Mucosa of descending colon (tissue), 3 donors: ENCODE results near the gene PDE11A. TPM values are rescaled to one million over a fixed set of nuclear protein-coding genes. Genes with fewer than 3 reads are reported as not detected.
"Not testable (repeated sequence)": the region's sequence is repeated elsewhere in the genome, so short reads cannot be mapped to it uniquely, and the experiment has no call there.

ENCODE experiments used
- ATAC-seq: fragments of 200-7000 bp; cut with Tn5 transposase; one replicate; pipeline ENCODE4 v1.9.1; 2020; ENCODE audit warnings: mild to moderate bottlenecking, moderate library complexity
- DNase-seq, 3 donors: peaks; one replicate each; pipeline ENCODE4 v3.0.0-alpha.2; 2020
- H3K36me3 ChIP-seq: fragments of 200-600 bp; one replicate; pipeline ENCODE4 v1.8.0; 2021; ENCODE audit warnings: low read depth, mild to moderate bottlenecking
- H3K4me1 ChIP-seq: fragments of 200-600 bp; one replicate; pipeline ENCODE4 v1.8.0; 2021; ENCODE audit warnings: low read depth, mild to moderate bottlenecking
- H3K4me3 ChIP-seq: fragments of 200-600 bp; one replicate; pipeline ENCODE4 v1.8.0; 2021; ENCODE audit warnings: mild to moderate bottlenecking
- H3K9me3 ChIP-seq: fragments of 200-600 bp; one replicate; pipeline ENCODE4 v1.8.0; 2021; ENCODE audit warnings: mild to moderate bottlenecking
- CTCF ChIP-seq: fragments of 200-600 bp; IDR thresholded peaks from one replicate; pipeline ENCODE4 v1.8.0; 2022; ENCODE audit warnings: antibody characterized with exemption, mild to moderate bottlenecking
- intact Hi-C, 2 donors: fragments of 100-400 bp; cut with DNase I in 1 of 2; cut with micrococcal nuclease in 1 of 2; formaldehyde crosslinking; loops; one replicate each; pipeline versions ENCODE4 v1.11.0 to v1.11.1; 2022; cut with DNase I, micrococcal nuclease
- total RNA-seq, 3 donors: library from RNA; stranded (reverse); fragmentation: NEBNext Ultra II Directional in 2 of 3; extraction: Animal tissue kit (Norgen Biotek cat#: 25700) in 2 of 3; gene quantifications; one replicate each; pipeline versions ENCODE4 v1.2.1 to v1.2.4, GENCODE V29; 2021 to 2023
- donor health status: DM: no; HTN: no; CAD: no; lungs with moderate emphysema.
- donor health status: DM: no; HTN: no; CAD: no.
- donor health status: DM: no; HTN: yes; CAD: no.

Gene PDE11A
- total RNA-seq, 3 donors from 2014 or later: 1.0 to 3.2 (median 2.7) TPM

DNA sequence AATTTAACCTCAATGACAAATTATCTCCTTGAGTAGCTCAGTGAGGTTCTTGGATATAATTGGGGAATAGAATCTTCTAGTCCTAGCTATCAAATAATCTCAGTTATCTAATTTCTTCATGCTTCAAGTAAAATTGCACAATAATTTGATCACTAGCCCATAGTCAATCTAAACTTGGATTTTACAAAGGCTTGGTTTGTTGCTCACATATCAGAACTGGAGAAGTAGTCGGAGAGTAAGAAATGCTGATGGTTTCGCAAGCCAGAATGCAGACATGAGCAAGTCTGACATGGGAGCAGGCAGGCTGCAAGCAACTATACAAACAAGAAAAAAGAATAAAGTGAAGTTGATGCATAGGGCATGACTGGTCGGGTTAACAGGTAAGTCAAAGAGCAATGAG, 11.7 kb upstream of the PDE11A start:
- Histone ChIP-seq H3K4me1 (peaks cover 7% of the 10 kb centered on the region), H3K36me3 (no peaks in the 10 kb centered on the region), H3K9me3 (no peaks in the 10 kb centered on the region), H3K4me3 (no peak overlapping the region)
- no peak for ATAC-seq
- TF ChIP-seq CTCF: no peak
- intact Hi-C loops: no loop called here
- no peak for DNase-seq

DNA sequence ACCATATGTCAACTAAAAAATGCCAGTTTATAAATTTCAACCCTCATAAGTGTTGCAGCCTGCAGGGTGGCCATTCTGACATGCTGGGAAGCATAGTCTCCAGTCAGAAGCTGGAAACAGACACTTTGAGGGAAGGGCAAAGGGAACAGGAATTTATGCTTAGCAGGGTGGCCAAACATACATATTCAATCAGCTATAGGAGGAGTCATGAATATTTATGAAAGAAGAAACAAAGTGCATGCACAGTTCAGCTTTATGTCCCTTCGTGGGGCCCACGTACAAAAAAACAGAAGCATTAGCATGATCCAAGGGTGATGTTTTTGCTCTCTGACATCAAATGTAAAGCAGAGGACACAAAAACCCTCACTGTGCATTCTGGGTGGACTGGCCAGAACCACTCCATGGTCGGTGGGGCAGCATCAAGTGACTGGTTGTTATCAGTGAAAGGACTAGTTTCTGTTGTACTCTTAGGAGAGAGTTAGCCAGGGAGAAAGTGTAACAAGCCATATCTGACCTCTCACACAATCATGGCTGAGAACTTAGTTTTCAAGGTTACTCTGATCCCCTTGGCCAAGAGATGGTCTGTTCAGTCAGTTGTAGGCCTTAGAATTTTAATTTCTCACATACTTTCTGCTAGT, 9.9 kb upstream of the PDE11A start:
- Histone ChIP-seq H3K9me3 (no peaks in the 10 kb centered on the region), H3K36me3 (no peaks in the 10 kb centered on the region), H3K4me3 (no peak overlapping the region), H3K4me1 (no peaks in the 10 kb centered on the region)
- ATAC-seq (no peak), DNase-seq (no peak)
- intact Hi-C loops: no loop called here
- no peak for TF ChIP-seq CTCF

- intact Hi-C loops, ATAC-seq, DNase-seq, H3K9me3 ChIP-seq, H3K4me1 ChIP-seq, H3K36me3 ChIP-seq, H3K4me3 ChIP-seq: not testable (repeated sequence)
Measured at GRCh38 chr2:178079279-178079678, 6.7 kb upstream of the PDE11A start.

DNA sequence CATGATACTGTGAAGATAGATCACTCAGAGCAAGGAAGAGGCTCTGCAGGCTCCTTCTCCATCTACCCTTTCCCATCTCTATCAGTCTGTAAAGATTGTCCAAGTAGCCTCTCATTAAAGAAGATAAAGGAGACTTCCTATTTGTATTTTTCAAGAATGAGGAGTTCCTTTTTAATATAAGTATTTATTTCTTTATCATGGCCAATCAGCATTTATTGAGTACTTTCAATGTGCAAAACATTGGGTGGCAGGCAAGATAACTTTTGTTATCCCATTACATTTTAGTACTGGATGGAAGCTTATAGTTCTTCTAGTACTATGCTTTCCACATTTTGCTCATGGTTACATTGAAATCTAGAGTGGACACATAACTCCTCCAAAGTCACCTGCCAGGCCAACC, 3.6 kb upstream of the PDE11A start:
- no peak for ATAC-seq
- no peak for TF ChIP-seq CTCF
- H3K4me1 ChIP-seq: peaks cover 13% of the 10 kb centered on the region
- no peaks in the 10 kb centered on the region for H3K9me3 ChIP-seq
- H3K36me3 ChIP-seq: no peaks in the 10 kb centered on the region
- no peak overlapping the region for H3K4me3 ChIP-seq
- no peak for DNase-seq
- intact Hi-C loops: no loop called here

- no peak overlapping the region for H3K4me3 ChIP-seq
- TF ChIP-seq CTCF: no peak
- peaks cover 13% of the 10 kb centered on the region for H3K4me1 ChIP-seq
- ATAC-seq (no peak), DNase-seq (no peak)
- H3K36me3 ChIP-seq: no peaks in the 10 kb centered on the region
- intact Hi-C loops: no loop called here
- no peaks in the 10 kb centered on the region for H3K9me3 ChIP-seq
Measured at GRCh38 chr2:178075006-178075326, 2.4 kb upstream of the PDE11A start.

DNA sequence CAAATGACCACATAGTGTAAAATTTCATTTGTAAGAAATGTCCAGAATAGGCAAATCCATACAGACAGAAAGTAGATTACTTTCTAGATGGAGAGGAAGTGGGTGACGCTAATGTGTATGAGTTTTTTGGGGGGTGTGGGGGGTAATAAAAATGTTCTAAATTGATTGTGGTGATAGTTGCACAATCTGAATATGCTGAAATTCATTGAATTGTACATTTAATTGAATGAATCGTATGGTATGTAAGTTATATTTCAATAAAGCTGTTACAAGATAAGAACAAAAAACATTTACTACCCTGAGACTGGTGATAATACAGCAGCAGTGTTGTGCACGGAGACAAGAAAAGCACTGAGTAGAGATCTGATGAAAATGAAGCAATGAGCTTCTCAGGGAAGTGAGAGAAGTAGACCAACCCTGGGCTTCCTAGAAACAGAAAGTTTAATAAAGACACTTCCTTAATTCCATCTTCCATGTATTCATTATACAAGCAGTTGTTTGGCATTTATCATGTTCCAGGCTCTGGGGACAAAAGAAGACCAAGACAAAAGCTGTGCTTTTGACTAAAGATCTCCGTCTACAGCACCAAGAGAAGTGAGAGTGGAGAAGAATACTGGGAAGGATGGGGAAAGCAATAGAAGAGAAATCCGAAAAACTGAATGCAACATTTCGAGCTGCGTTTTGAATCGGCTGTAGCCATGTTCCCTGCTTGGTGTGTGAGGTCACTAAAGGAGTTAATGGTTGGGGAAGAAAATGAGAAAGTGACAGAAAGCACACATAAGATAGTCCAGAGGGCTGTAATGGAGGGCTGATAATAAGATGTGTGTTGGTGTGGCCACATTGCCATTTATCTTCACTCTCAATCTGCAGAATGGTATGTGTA, 1.8 kb upstream of the PDE11A start:
- peaks cover 13% of the 10 kb centered on the region for H3K4me1 ChIP-seq
- H3K4me3 ChIP-seq: no peak overlapping the region
- no peaks in the 10 kb centered on the region for H3K9me3 ChIP-seq
- H3K36me3 ChIP-seq: no peaks in the 10 kb centered on the region
- intact Hi-C loops: no loop called here
- no peak for TF ChIP-seq CTCF
- DNase-seq (no peak), ATAC-seq (no peak)
